WERI-Rb-1 (cell line): ENCODE results near the gene STEAP3.
A peak's percentile ranks its signal among the peaks of the same experiment; 100 is the strongest.

Experiments used
- DNase-seq: peaks from one replicate; pipeline ENCODE4 v3.0.0-alpha.2; 2020
- H3K27ac ChIP-seq: fragments of 250-450 bp; sonication (Bioruptor Pico); 2 replicates; pipeline ENCODE4 v1.5.1; 2020; ENCODE audit warnings: mild to moderate bottlenecking, moderate library complexity
- H3K27me3 ChIP-seq: fragments of 250-450 bp; sonication (Bioruptor Pico); 2 replicates; pipeline ENCODE4 v1.5.1; 2021; ENCODE audit warnings: mild to moderate bottlenecking, low read depth, moderate library complexity; ENCODE audit not compliant: insufficient read depth, severe bottlenecking
- H3K36me3 ChIP-seq: fragments of 250-450 bp; sonication (Bioruptor Pico); 2 replicates; pipeline ENCODE4 v1.5.1; 2020; ENCODE audit warnings: mild to moderate bottlenecking, moderate library complexity
- H3K4me3 ChIP-seq: 2 replicates; pipeline ENCODE4 v1.5.1; 2011; ENCODE audit warnings: low read depth, mild to moderate bottlenecking, control low read depth, low read length
- H3K9me3 ChIP-seq: fragments of 250-450 bp; sonication (Bioruptor Pico); 2 replicates; pipeline ENCODE4 v1.5.1; 2021; ENCODE audit warnings: mild to moderate bottlenecking, moderate library complexity; ENCODE audit not compliant: severe bottlenecking
- TF ChIP-seq, protein P1 (sequence below): IDR thresholded peaks from 2 replicates; pipeline ENCODE4 v1.5.1; 2011; ENCODE audit warnings: low read depth, mild to moderate bottlenecking, control low read depth, inconsistent platforms, low read length

Gene STEAP3

DNA sequence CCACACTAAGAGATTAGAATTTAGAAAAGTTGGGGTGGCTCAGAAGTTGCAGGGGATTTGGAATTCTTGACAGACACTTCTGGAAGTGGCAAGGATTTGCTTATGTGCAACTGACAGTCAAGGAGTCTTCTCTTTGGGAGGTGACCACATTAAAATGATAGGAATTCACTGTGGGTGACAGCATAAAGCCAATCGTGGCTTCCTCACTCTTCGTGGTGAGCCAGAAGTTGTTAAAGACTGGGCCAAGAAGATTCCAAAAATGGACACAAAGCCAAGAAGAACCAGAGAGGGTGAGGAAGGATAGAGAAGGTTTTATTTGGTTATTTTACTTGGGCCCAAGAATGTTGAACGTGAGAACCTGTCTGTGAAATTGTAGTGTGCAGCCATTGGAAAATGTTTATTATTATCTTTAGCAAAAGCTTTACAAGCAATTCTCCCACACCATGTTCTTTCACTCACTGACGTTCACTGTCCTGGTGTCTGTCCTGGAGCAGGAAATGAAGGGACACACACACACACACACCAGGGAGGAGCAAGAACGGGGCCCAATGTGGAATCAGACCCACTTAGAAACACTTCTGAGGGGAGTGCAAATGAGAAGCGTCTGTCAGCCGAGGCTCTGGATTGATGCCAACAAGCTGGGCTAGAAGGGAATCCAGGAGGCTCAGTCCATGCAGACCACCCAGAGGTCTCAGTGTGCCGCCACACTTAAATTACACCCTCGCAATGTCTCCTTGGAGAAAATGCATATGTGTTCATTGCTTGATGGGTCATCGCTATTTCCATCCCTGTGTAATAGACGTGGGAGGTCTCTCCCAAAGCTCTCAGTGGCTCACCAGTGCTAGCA is 37.2 kb downstream of the STEAP3 start:
- Histone ChIP-seq H3K36me3 (no peaks in the 10 kb centered on the region; the same call in none of the 2 replicates), H3K27me3 (no peaks in the 10 kb centered on the region), H3K4me3 (no peak overlapping the region), H3K27ac (no peak overlapping the region), H3K9me3 (no peaks in the 10 kb centered on the region)
- TF ChIP-seq, protein P1, sequence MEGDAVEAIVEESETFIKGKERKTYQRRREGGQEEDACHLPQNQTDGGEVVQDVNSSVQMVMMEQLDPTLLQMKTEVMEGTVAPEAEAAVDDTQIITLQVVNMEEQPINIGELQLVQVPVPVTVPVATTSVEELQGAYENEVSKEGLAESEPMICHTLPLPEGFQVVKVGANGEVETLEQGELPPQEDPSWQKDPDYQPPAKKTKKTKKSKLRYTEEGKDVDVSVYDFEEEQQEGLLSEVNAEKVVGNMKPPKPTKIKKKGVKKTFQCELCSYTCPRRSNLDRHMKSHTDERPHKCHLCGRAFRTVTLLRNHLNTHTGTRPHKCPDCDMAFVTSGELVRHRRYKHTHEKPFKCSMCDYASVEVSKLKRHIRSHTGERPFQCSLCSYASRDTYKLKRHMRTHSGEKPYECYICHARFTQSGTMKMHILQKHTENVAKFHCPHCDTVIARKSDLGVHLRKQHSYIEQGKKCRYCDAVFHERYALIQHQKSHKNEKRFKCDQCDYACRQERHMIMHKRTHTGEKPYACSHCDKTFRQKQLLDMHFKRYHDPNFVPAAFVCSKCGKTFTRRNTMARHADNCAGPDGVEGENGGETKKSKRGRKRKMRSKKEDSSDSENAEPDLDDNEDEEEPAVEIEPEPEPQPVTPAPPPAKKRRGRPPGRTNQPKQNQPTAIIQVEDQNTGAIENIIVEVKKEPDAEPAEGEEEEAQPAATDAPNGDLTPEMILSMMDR = no peak
- no peak for DNase-seq

- Histone ChIP-seq H3K9me3 (no peaks in the 10 kb centered on the region), H3K27me3 (no peaks in the 10 kb centered on the region), H3K4me3 (no peak overlapping the region), H3K36me3 (no peaks in the 10 kb centered on the region; the same call in none of the 2 replicates), H3K27ac (no peak overlapping the region)
- TF ChIP-seq, protein P1 = no peak
- no peak for DNase-seq
These were observed 38.0 kb downstream of the STEAP3 start for GRCh38 chr2:119261493-119262225.

DNA sequence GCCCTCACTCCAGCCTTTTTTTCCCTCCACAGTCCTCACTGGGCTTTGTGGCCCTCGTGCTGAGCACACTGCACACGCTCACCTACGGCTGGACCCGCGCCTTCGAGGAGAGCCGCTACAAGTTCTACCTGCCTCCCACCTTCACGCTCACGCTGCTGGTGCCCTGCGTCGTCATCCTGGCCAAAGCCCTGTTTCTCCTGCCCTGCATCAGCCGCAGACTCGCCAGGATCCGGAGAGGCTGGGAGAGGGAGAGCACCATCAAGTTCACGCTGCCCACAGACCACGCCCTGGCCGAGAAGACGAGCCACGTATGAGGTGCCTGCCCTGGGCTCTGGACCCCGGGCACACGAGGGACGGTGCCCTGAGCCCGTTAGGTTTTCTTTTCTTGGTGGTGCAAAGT is 39.4 kb downstream of the STEAP3 start:
- Histone ChIP-seq H3K9me3 (no peaks in the 10 kb centered on the region), H3K4me3 (no peak overlapping the region), H3K36me3 (no peaks in the 10 kb centered on the region; the same call in none of the 2 replicates), H3K27ac (no peak overlapping the region), H3K27me3 (no peaks in the 10 kb centered on the region)
- TF ChIP-seq, protein P1 = no peak
- DNase-seq = no peak

DNA sequence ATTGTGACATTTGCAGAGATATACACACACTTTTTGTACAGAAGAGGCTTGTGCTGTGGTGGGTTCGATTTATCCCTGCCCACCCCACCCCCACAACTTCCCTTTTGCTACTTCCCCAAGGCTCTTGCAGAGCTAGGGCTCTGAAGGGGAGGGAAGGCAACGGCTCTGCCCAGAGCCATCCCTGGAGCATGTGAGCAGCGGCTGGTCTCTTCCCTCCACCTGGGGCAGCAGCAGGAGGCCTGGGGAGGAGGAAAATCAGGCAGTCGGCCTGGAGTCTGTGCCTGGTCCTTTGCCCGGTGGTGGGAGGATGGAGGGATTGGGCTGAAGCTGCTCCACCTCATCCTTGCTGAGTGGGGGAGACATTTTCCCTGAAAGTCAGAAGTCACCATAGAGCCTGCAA is 40.0 kb downstream of the STEAP3 start:
- Histone ChIP-seq H3K27me3 (no peaks in the 10 kb centered on the region), H3K9me3 (no peaks in the 10 kb centered on the region), H3K4me3 (no peak overlapping the region), H3K27ac (no peak overlapping the region), H3K36me3 (no peaks in the 10 kb centered on the region; the same call in 1 of the 2 replicates)
- DNase-seq = no peak
- TF ChIP-seq, protein P1 = no peak

DNA sequence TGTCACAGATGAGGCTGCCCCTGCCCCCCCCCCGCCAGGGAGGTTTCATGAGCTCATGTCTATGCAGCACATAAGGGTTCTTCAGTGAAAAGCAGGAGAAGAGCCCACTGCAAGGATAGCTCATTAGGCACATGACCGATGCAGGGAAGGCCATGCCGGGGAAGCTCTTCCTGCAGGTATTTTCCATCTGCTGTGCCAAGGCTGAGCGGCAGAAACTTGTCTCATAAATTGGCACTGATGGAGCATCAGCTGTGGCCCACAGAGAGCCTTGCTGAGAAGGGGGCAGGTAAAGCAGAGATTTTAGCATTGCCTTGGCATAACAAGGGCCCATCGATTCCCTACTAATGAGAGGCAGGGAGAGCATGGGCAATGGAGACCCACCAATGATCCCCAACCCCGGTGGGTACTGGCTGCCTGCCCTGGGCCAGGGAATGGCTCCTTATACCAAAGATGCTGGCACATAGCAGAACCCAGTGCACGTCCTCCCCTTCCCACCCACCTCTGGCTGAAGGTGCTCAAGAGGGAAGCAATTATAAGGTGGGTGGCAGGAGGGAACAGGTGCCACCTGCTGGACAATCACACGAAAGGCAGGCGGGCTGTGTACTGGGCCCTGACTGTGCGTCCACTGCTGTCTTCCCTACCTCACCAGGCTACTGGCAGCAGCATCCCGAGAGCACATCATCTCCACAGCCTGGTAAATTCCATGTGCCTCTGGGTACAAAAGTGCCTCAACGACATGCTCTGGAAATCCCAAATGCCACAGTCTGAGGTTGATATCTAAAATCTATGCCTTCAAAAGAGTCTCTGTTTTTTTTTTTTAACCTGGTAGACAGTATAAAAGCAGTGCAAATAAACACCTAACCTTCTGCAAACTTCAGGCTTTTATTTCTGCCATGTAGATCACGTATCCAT is 41.4 kb downstream of the STEAP3 start:
- H3K36me3 ChIP-seq = no peaks in the 10 kb centered on the region; the same call in 1 of the 2 replicates
- peak; percentile 69 for DNase-seq
- no peaks in the 10 kb centered on the region for H3K27me3 ChIP-seq
- no peak overlapping the region for H3K27ac ChIP-seq
- H3K9me3 ChIP-seq = no peaks in the 10 kb centered on the region
- no peak overlapping the region for H3K4me3 ChIP-seq
- TF ChIP-seq, protein P1 = peak; percentile 98
